SK-N-SH (cell line): ENCODE measurements around the gene MAD1L1. TPM values are rescaled to one million over a fixed set of nuclear protein-coding genes. Genes with fewer than 3 reads are reported as not detected.

Experiments
- CTCF ChIA-PET: fragments of 300-600, 350-600 bp; formaldehyde crosslinking; extraction: SDS; loops from one replicate; lab custom pipeline; 2021; lab: Yijun Ruan, JAX
- POLR2A ChIA-PET: fragments of 350-600 bp; sonication (Branson Sonifier 250); formaldehyde crosslinking; extraction: SDS; loops from one replicate; lab custom pipeline; 2020; ENCODE audit warnings: antibody characterized with exemption, inconsistent platforms; lab: Yijun Ruan, JAX
- DNase-seq: peaks from one replicate; pipeline ENCODE4 v3.0.0; 2012
- H2AFZ ChIP-seq: fragments of 200-600 bp; sonication (generic); 2 replicates; pipeline ENCODE4 v1.8.1; 2016; ENCODE audit warnings: antibody characterized with exemption, mild to moderate bottlenecking, low read depth
- H3F3A ChIP-seq: fragments of 200-600 bp; sonication (generic); replicated peaks from 2 replicates; pipeline ENCODE3; 2016; ENCODE audit warnings: antibody characterized with exemption, mild to moderate bottlenecking; ENCODE audit not compliant: insufficient read depth
- H3K27ac ChIP-seq, 2 experiments: fragments of 200-500 bp in 1 of 2; fragments of 200-600 bp in 1 of 2; sonication (Bioruptor generic) in 1 of 2; sonication (generic), shearing (Covaris generic) in 1 of 2; 2 replicates each; pipeline versions ENCODE4 v1.5.1 to v1.6.1; 2014 to 2016; ENCODE audit warnings: low read depth in 2 of 2, inconsistent platforms in 1 of 2, low read length in 1 of 2, mild to moderate bottlenecking in 1 of 2, mixed read lengths in 1 of 2
- H3K27me3 ChIP-seq: fragments of 200-600 bp; sonication (generic), shearing (Covaris generic); 2 replicates; pipeline ENCODE4 v1.6.1; 2016; ENCODE audit warnings: mixed run types; ENCODE audit not compliant: insufficient read depth
- H3K36me3 ChIP-seq, 2 experiments: fragments of 200-500 bp in 1 of 2; fragments of 200-600 bp in 1 of 2; sonication (Bioruptor generic) in 1 of 2; sonication (generic) in 1 of 2; replicated peaks in 1 of 2; 2 replicates each; pipeline versions ENCODE3 to v1.5.1; 2014 to 2016; ENCODE audit warnings: low read length in 1 of 2, mild to moderate bottlenecking in 1 of 2; ENCODE audit not compliant: insufficient read depth in 2 of 2, control insufficient read depth in 1 of 2
- H3K4me1 ChIP-seq, 2 experiments: fragments of 200-500 bp in 1 of 2; fragments of 200-600 bp in 1 of 2; sonication (Bioruptor generic) in 1 of 2; sonication (generic), shearing (Covaris generic) in 1 of 2; 2 replicates each; pipeline versions ENCODE4 v1.5.1 to v1.6.1; 2014 to 2016; ENCODE audit warnings: low read depth in 1 of 2, low read length in 1 of 2, mixed run types in 1 of 2; ENCODE audit not compliant: insufficient read depth in 2 of 2, control insufficient read depth in 1 of 2
- H3K4me2 ChIP-seq: fragments of 200-600 bp; sonication (generic), shearing (Covaris generic); 2 replicates; pipeline ENCODE4 v1.6.1; 2017; ENCODE audit warnings: mixed run types
- H3K4me3 ChIP-seq, 2 experiments: fragments of 200-500 bp in 1 of 2; fragments of 200-600 bp in 1 of 2; sonication (Bioruptor generic) in 1 of 2; sonication (generic), shearing (Covaris generic) in 1 of 2; 2 replicates each; pipeline versions ENCODE4 v1.5.1 to v1.8.1; 2014 to 2016; ENCODE audit warnings: low read depth in 2 of 2, inconsistent platforms in 1 of 2, low read length in 1 of 2, mild to moderate bottlenecking in 1 of 2, mixed read lengths in 1 of 2, moderate library complexity in 1 of 2
- H3K79me2 ChIP-seq: fragments of 200-600 bp; sonication (generic); 2 replicates; pipeline ENCODE4 v1.8.1; 2017; ENCODE audit warnings: mild to moderate bottlenecking; ENCODE audit not compliant: insufficient read depth
- H3K9ac ChIP-seq: fragments of 200-600 bp; sonication (generic); 2 replicates; pipeline ENCODE4 v1.6.1; 2017; ENCODE audit warnings: mixed run types
- H3K9me2 ChIP-seq: fragments of 200-600 bp; sonication (generic); 2 replicates; pipeline ENCODE4 v1.6.1; 2017; ENCODE audit warnings: mixed run types
- H3K9me3 ChIP-seq: fragments of 200-600 bp; sonication (generic); 2 replicates; pipeline ENCODE4 v1.6.1; 2017; ENCODE audit warnings: mixed run types, mild to moderate bottlenecking, moderate library complexity
- H4K20me1 ChIP-seq: fragments of 200-600 bp; sonication (generic); 2 replicates; pipeline ENCODE4 v1.6.1; 2017; ENCODE audit warnings: mild to moderate bottlenecking, mixed run types; ENCODE audit not compliant: insufficient read depth
- CTCF ChIP-seq: fragments of 200-600 bp; sonication (generic); IDR thresholded peaks from 2 replicates; pipeline ENCODE4 v1.6.1; 2017; ENCODE audit warnings: antibody characterized with exemption, mild to moderate bottlenecking, moderate library complexity
- EZH2phosphoT487 ChIP-seq: fragments of 200-600 bp; sonication (generic); IDR thresholded peaks from 2 replicates; pipeline ENCODE4 v1.6.1; 2017; ENCODE audit warnings: low read depth, mixed run types, mild to moderate bottlenecking, antibody characterized with exemption, moderate library complexity, borderline replicate concordance
- FOSL2 ChIP-seq: IDR thresholded peaks from 2 replicates; pipeline ENCODE4 v1.4.0; 2012; ENCODE audit warnings: low read depth, mild to moderate bottlenecking, moderate library complexity, borderline replicate concordance
- FOXJ3 ChIP-seq: sonication (generic); formaldehyde crosslinking; IDR thresholded peaks from 2 replicates; pipeline ENCODE4 v1.5.1; 2020; ENCODE audit warnings: mild to moderate bottlenecking, missing genetic modification reagents
- FOXM1 ChIP-seq: IDR thresholded peaks from 2 replicates; pipeline ENCODE4 v1.4.0; 2012; ENCODE audit warnings: low read depth, mild to moderate bottlenecking
- GABPA ChIP-seq: IDR thresholded peaks from 2 replicates; pipeline ENCODE4 v1.4.0; 2012; ENCODE audit warnings: low read depth, mild to moderate bottlenecking
- GATA2 ChIP-seq: sonication (generic); formaldehyde crosslinking; IDR thresholded peaks from 2 replicates; pipeline ENCODE4 v1.5.0; 2020; ENCODE audit warnings: mild to moderate bottlenecking, missing genetic modification reagents
- IRF3 ChIP-seq: fragments of 150-350 bp; IDR thresholded peaks from 2 replicates; pipeline ENCODE4 v1.6.1; 2016; ENCODE audit warnings: mild to moderate bottlenecking, low read depth, low read length
- JUND ChIP-seq: IDR thresholded peaks from 2 replicates; pipeline ENCODE4 v1.4.0; 2012
- MAX ChIP-seq: IDR thresholded peaks from 2 replicates; pipeline ENCODE4 v1.4.0; 2012; ENCODE audit warnings: low read depth
- NFIC ChIP-seq: IDR thresholded peaks from 2 replicates; pipeline ENCODE4 v1.4.0; 2012; ENCODE audit warnings: borderline replicate concordance
- PBX3 ChIP-seq: IDR thresholded peaks from 2 replicates; pipeline ENCODE4; 2012
- POLR2AphosphoS5 ChIP-seq: IDR thresholded peaks from 2 replicates; pipeline ENCODE4 v1.6.1; 2012; ENCODE audit warnings: low read depth, low read length
- RCOR1 ChIP-seq: fragments of 150-350 bp; IDR thresholded peaks from 2 replicates; pipeline ENCODE4 v1.6.1; 2017; ENCODE audit warnings: antibody characterized with exemption, low read length
- TCF12 ChIP-seq: IDR thresholded peaks from 2 replicates; pipeline ENCODE4 v1.4.0; 2012
- TEAD4 ChIP-seq: IDR thresholded peaks from 2 replicates; pipeline ENCODE4 v1.4.0; 2012; ENCODE audit warnings: mild to moderate bottlenecking, borderline replicate concordance; ENCODE audit not compliant: insufficient read depth
- YY1 ChIP-seq: IDR thresholded peaks from 2 replicates; pipeline ENCODE4 v1.4.0; 2012; ENCODE audit warnings: low read depth, mild to moderate bottlenecking
- ZBTB33 ChIP-seq: IDR thresholded peaks from 2 replicates; pipeline ENCODE4 v1.4.0; 2012; ENCODE audit warnings: low read depth, borderline replicate concordance
- WGBS: methylation state at CpG from one replicate; pipeline ENCODE4 v1.1.6; 2017; ENCODE audit warnings: low lambda C conversion rate; 5-methylcytosine and 5-hydroxymethylcytosine counted together
- polyA plus RNA-seq, 3 experiments: library from polyadenylated mRNA; depleted of rRNA; stranded (reverse); fragments of >200 nt; gene quantifications; 2 replicates each; pipeline ENCODE4 v1.2.3, GENCODE V29; 2012

MAD1L1 gene
- polyA plus RNA-seq, 1 of the 3 experiments (the other 2 are of a cell fraction) = 46.2 TPM

GRCh38 chr7:2008101-2008935 lies 224.4 kb downstream of the MAD1L1 start (continued):
- TF ChIP-seq ZBTB33 = no peak
- TF ChIP-seq TEAD4 = no peak
- no peak for TF ChIP-seq FOXM1
- TF ChIP-seq YY1 = no peak

GRCh38 chr7:2007551-2007950 lies 225.2 kb downstream of the MAD1L1 start:
- Histone ChIP-seq H3K9ac (no peak overlapping the region), H2AFZ (no peak overlapping the region), H3K79me2 (no peaks in the 10 kb centered on the region), H3K4me3 (no peak overlapping the region), H3K27ac (no peak overlapping the region; a peak in 1 of 4 replicates), H3K4me2 (no peak overlapping the region), H3K27me3 (no peaks in the 10 kb centered on the region), H3F3A (no peaks in the 10 kb centered on the region), H3K4me1 (peaks cover 0 to 85% of the 10 kb centered on the region in 2 experiments; a peak in 1 of 4 replicates), H4K20me1 (no peaks in the 10 kb centered on the region), H3K9me2 (no peaks in the 10 kb centered on the region), H3K36me3 (no peaks in the 10 kb centered on the region), H3K9me3 (no peaks in the 10 kb centered on the region)
- ChIA-PET CTCF (interaction anchor here (1.1 to 1.9 kb wide), 4 partner anchors 12 to 341 kb away, joined by 3 to 6 read pairs (median 4); no protein-coding TSS in a partner anchor), POLR2A (no interaction called here)
- TF ChIP-seq JUND (no peak), RCOR1 (no peak), IRF3 (no peak), GABPA (no peak), FOSL2 (no peak), TCF12 (no peak), MAX (no peak), POLR2AphosphoS5 (no peak), EZH2phosphoT487 (no peak), GATA2 (CRISPR knock-in tag) (no peak), NFIC (no peak), FOXJ3 (no peak), ZBTB33 (no peak), YY1 (no peak), CTCF (no peak), PBX3 (no peak)
- no peak for DNase-seq
- 94% methylated on average over 10 of the region's 10 CpGs for WGBS
